IgD-negative memory B cell (primary cell): ENCODE data around the gene TMEM168. TPM values are rescaled to one million over a fixed set of nuclear protein-coding genes. Genes with fewer than 3 reads are reported as not detected.
"Not testable (repeated sequence)": the region's sequence is repeated elsewhere in the genome, so short reads cannot be mapped to it uniquely, and the experiment has no call there.

Experiments used
- H3K27ac Mint-ChIP-seq, 3 donors: one replicate each; pipeline ENCODE4 v1.8.0; 2020 to 2022; ENCODE audit warnings: mild to moderate bottlenecking in 3 of 3, mixed read lengths in 3 of 3, moderate library complexity in 1 of 3
- H3K27me3 Mint-ChIP-seq: one replicate; pipeline ENCODE4 v1.8.0; 2021; ENCODE audit warnings: mixed read lengths
- H3K36me3 Mint-ChIP-seq: one replicate; pipeline ENCODE4 v1.8.0; 2020; ENCODE audit warnings: mild to moderate bottlenecking, mixed read lengths
- H3K4me1 Mint-ChIP-seq, 3 donors: one replicate each; pipeline ENCODE4 v1.8.0; 2020 to 2022; ENCODE audit warnings: mixed read lengths in 3 of 3, mild to moderate bottlenecking in 1 of 3
- H3K4me3 Mint-ChIP-seq, 4 donors: one replicate each; pipeline ENCODE4 v1.8.0; 2020 to 2022; ENCODE audit warnings: mild to moderate bottlenecking in 4 of 4, mixed read lengths in 4 of 4, moderate library complexity in 3 of 4
- H3K9me3 Mint-ChIP-seq, 3 donors: one replicate each; pipeline ENCODE4 v1.8.0; 2020 to 2021; ENCODE audit warnings: mixed read lengths in 3 of 3, mild to moderate bottlenecking in 1 of 3
- polyA plus RNA-seq: library from polyadenylated mRNA; unstranded; fragments of 300-500 nt; fragmentation: Illumina TruSeq; gene quantifications from one replicate; pipeline ENCODE4 v1.2.3, GENCODE V29; 2021

The TMEM168 gene
- polyA plus RNA-seq, 1 donor from 2014 or later: 6.0 TPM

- no peaks in the 10 kb centered on the region for H3K36me3 Mint-ChIP-seq
- H3K27me3 Mint-ChIP-seq: no peaks in the 10 kb centered on the region
- peaks cover 2 to 4% (median 2%) of the 10 kb centered on the region in 3 donors for H3K9me3 Mint-ChIP-seq
- H3K27ac Mint-ChIP-seq: no peak overlapping the region
- peaks cover 2 to 5% (median 2%) of the 10 kb centered on the region in 3 donors for H3K4me1 Mint-ChIP-seq
- no peak overlapping the region for H3K4me3 Mint-ChIP-seq
Measured at GRCh38 chr7:112757337-112757736, 32.9 kb downstream of the TMEM168 start.

GRCh38 chr7:112753298-112753697 is 36.9 kb downstream of the TMEM168 start:
- Mint-ChIP-seq H3K27me3 (no peaks in the 10 kb centered on the region), H3K4me3 (no peak overlapping the region), H3K4me1 (peaks cover 0 to 4% (median 0%) of the 10 kb centered on the region in 3 donors), H3K27ac (no peak overlapping the region), H3K9me3 (peaks cover 2 to 4% (median 2%) of the 10 kb centered on the region in 3 donors), H3K36me3 (no peaks in the 10 kb centered on the region)

- peaks cover 2% of the 10 kb centered on the region for H3K27me3 Mint-ChIP-seq
- no peaks in the 10 kb centered on the region for H3K36me3 Mint-ChIP-seq
- H3K4me1 Mint-ChIP-seq: peaks cover 0 to 4% (median 0%) of the 10 kb centered on the region in 3 donors
- H3K4me3 Mint-ChIP-seq: no peak overlapping the region
- peaks cover 2 to 4% (median 2%) of the 10 kb centered on the region in 3 donors for H3K9me3 Mint-ChIP-seq
- H3K27ac Mint-ChIP-seq: no peak overlapping the region
Measured at GRCh38 chr7:112752576-112752975, 37.6 kb downstream of the TMEM168 start.

GRCh38 chr7:112749775-112750174 is 40.4 kb downstream of the TMEM168 start:
- Mint-ChIP-seq H3K9me3 (no peaks in the 10 kb centered on the region), H3K27ac (no peak overlapping the region), H3K4me1 (peaks cover 0 to 2% (median 0%) of the 10 kb centered on the region in 3 donors), H3K36me3 (no peaks in the 10 kb centered on the region), H3K27me3 (peaks cover 4% of the 10 kb centered on the region), H3K4me3 (no peak overlapping the region)

- H3K9me3 Mint-ChIP-seq: no peaks in the 10 kb centered on the region
- H3K4me1 Mint-ChIP-seq: peaks cover 0 to 2% (median 0%) of the 10 kb centered on the region in 3 donors
- no peak overlapping the region for H3K27ac Mint-ChIP-seq
- H3K36me3 Mint-ChIP-seq: no peaks in the 10 kb centered on the region
- H3K4me3 Mint-ChIP-seq: no peak overlapping the region
- peaks cover 5% of the 10 kb centered on the region for H3K27me3 Mint-ChIP-seq
Measured at GRCh38 chr7:112748381-112748780, 41.8 kb downstream of the TMEM168 start.

- Mint-ChIP-seq H3K36me3 (peaks cover 2% of the 10 kb centered on the region), H3K27ac (no peak overlapping the region), H3K4me3 (no peak overlapping the region), H3K9me3 (no peaks in the 10 kb centered on the region), H3K27me3 (peaks cover 5% of the 10 kb centered on the region), H3K4me1 (no peaks in the 10 kb centered on the region)
Measured at GRCh38 chr7:112745635-112746034, 44.6 kb downstream of the TMEM168 start.

GRCh38 chr7:112744818-112745217 is 45.4 kb downstream of the TMEM168 start:
- peaks cover 2% of the 10 kb centered on the region for H3K36me3 Mint-ChIP-seq
- H3K27ac Mint-ChIP-seq: no peak overlapping the region
- H3K27me3 Mint-ChIP-seq: peaks cover 5% of the 10 kb centered on the region
- H3K9me3 Mint-ChIP-seq: no peaks in the 10 kb centered on the region
- no peak overlapping the region for H3K4me3 Mint-ChIP-seq
- H3K4me1 Mint-ChIP-seq: no peaks in the 10 kb centered on the region

- Mint-ChIP-seq H3K27ac (no peak overlapping the region), H3K4me1 (peaks cover 0 to 1% (median 0%) of the 10 kb centered on the region in 3 donors), H3K27me3 (peaks cover 9% of the 10 kb centered on the region), H3K4me3 (no peak overlapping the region), H3K36me3 (peaks cover 3% of the 10 kb centered on the region), H3K9me3 (peaks cover 0 to 3% (median 1%) of the 10 kb centered on the region in 3 donors)
Measured at GRCh38 chr7:112743811-112744210, 46.4 kb downstream of the TMEM168 start.

- peaks cover 7% of the 10 kb centered on the region for H3K27me3 Mint-ChIP-seq
- H3K36me3 Mint-ChIP-seq: peaks cover 5% of the 10 kb centered on the region
- H3K9me3 Mint-ChIP-seq: peaks cover 2 to 13% (median 11%) of the 10 kb centered on the region in 3 donors
- no peak overlapping the region for H3K4me3 Mint-ChIP-seq
- H3K27ac Mint-ChIP-seq: no peak overlapping the region
- H3K4me1 Mint-ChIP-seq: peaks cover 0 to 3% (median 0%) of the 10 kb centered on the region in 3 donors
Measured at GRCh38 chr7:112740667-112741066, 49.5 kb downstream of the TMEM168 start.

- Mint-ChIP-seq H3K36me3 (peaks cover 5% of the 10 kb centered on the region), H3K27me3 (peaks cover 4% of the 10 kb centered on the region), H3K4me1 (peaks cover 0 to 3% (median 0%) of the 10 kb centered on the region in 3 donors), H3K9me3 (peaks cover 5 to 14% (median 13%) of the 10 kb centered on the region in 3 donors), H3K4me3 (no peak overlapping the region), H3K27ac (no peak overlapping the region)
Measured at GRCh38 chr7:112739436-112740180, 50.6 kb downstream of the TMEM168 start.

GRCh38 chr7:112735261-112735660 is 54.9 kb downstream of the TMEM168 start:
- no peak overlapping the region for H3K4me3 Mint-ChIP-seq
- no peak overlapping the region for H3K27ac Mint-ChIP-seq

GRCh38 chr7:112731324-112731723 is 58.9 kb downstream of the TMEM168 start:
- H3K9me3 Mint-ChIP-seq: peaks cover 18 to 35% (median 31%) of the 10 kb centered on the region in 3 donors
- not testable (repeated sequence) for H3K4me1 Mint-ChIP-seq, H3K27me3 Mint-ChIP-seq, H3K4me3 Mint-ChIP-seq, H3K27ac Mint-ChIP-seq, H3K36me3 Mint-ChIP-seq

More at GRCh38 chr7:112735261-112735660, 54.9 kb downstream of the TMEM168 start:
- peaks cover 19 to 34% (median 34%) of the 10 kb centered on the region in 3 donors for H3K9me3 Mint-ChIP-seq
- H3K27me3 Mint-ChIP-seq: peaks cover 6% of the 10 kb centered on the region
- H3K36me3 Mint-ChIP-seq: peaks cover 2% of the 10 kb centered on the region
- peaks cover 0 to 3% (median 0%) of the 10 kb centered on the region in 3 donors for H3K4me1 Mint-ChIP-seq

- no peak overlapping the region for H3K4me3 Mint-ChIP-seq
- no peaks in the 10 kb centered on the region for H3K36me3 Mint-ChIP-seq
- H3K4me1 Mint-ChIP-seq: peaks cover 0 to 1% (median 0%) of the 10 kb centered on the region in 3 donors
- no peak overlapping the region for H3K27ac Mint-ChIP-seq
- H3K27me3 Mint-ChIP-seq: peaks cover 3% of the 10 kb centered on the region
- H3K9me3 Mint-ChIP-seq: peaks cover 0 to 13% (median 7%) of the 10 kb centered on the region in 3 donors
Measured at GRCh38 chr7:112726076-112726475, 64.1 kb downstream of the TMEM168 start.

GRCh38 chr7:112723416-112723815 is 66.8 kb downstream of the TMEM168 start:
- Mint-ChIP-seq H3K9me3 (peaks cover 0 to 6% (median 3%) of the 10 kb centered on the region in 3 donors), H3K4me3 (no peak overlapping the region), H3K36me3 (no peaks in the 10 kb centered on the region), H3K4me1 (peaks cover 0 to 1% (median 0%) of the 10 kb centered on the region in 3 donors), H3K27ac (no peak overlapping the region), H3K27me3 (peaks cover 4% of the 10 kb centered on the region)

GRCh38 chr7:112721366-112721765 is 68.8 kb downstream of the TMEM168 start:
- Mint-ChIP-seq H3K27ac (peak overlapping the region in 1 of 3 donors; percentile 32), H3K27me3 (peaks cover 1% of the 10 kb centered on the region), H3K36me3 (no peaks in the 10 kb centered on the region), H3K4me1 (no peaks in the 10 kb centered on the region), H3K9me3 (peaks cover 0 to 2% (median 2%) of the 10 kb centered on the region in 3 donors), H3K4me3 (no peak overlapping the region)

GRCh38 chr7:112715525-112715924 is 74.7 kb downstream of the TMEM168 start:
- no peak overlapping the region for H3K4me3 Mint-ChIP-seq
- H3K4me1 Mint-ChIP-seq: no peaks in the 10 kb centered on the region
- peaks cover 1% of the 10 kb centered on the region for H3K27me3 Mint-ChIP-seq
- peaks cover 0 to 2% (median 2%) of the 10 kb centered on the region in 3 donors for H3K9me3 Mint-ChIP-seq
- H3K27ac Mint-ChIP-seq: no peak overlapping the region
- no peaks in the 10 kb centered on the region for H3K36me3 Mint-ChIP-seq
